A549 (cell line): ENCODE data around the gene ORM1. TPM values are rescaled to one million over a fixed set of nuclear protein-coding genes. Genes with fewer than 3 reads are reported as not detected.

ENCODE experiments used
- ATAC-seq, 2 experiments: fragments of 200-7000 bp in 1 of 2; fragments of >200 bp in 1 of 2; cut with Nextera tagmentation in 1 of 2; cut with Tn5 transposase in 1 of 2; 3 replicates each; pipeline versions ENCODE4 v1.8.0 to v1.9.1; 2018 to 2020; ENCODE audit warnings: mild to moderate bottlenecking in 1 of 2, moderate library complexity in 1 of 2
- CTCF ChIA-PET: fragments of 300-600 bp; sonication (Branson Sonifier 250); formaldehyde crosslinking; extraction: SDS; loops from one replicate; lab custom pipeline; 2021; ENCODE audit warnings: antibody characterized with exemption, inconsistent platforms; lab: Yijun Ruan, JAX
- POLR2A ChIA-PET: fragments of 350-600 bp; formaldehyde crosslinking; extraction: SDS; loops from one replicate; lab custom pipeline; 2021; ENCODE audit warnings: antibody characterized with exemption, inconsistent platforms; lab: Yijun Ruan, JAX
- DNase-seq, 2 experiments: peaks; one replicate each; pipeline versions ENCODE4 v3.0.0 to v3.0.0-alpha.2; 2011 to 2016; ENCODE audit warnings: low read depth in 1 of 2, low spot score in 1 of 2
- FAIRE-seq: peaks from 2 replicates; lab custom pipeline; 2011; peaks lifted over from hg19 to GRCh38; lab: Jason Lieb, UNC
- H3K27ac ChIP-seq, 2 experiments: fragments of >200 bp; sonication (Bioruptor Twin); formaldehyde crosslinking; 3 replicates each; pipeline ENCODE4 v1.5.1; 2016 to 2017
- H3K4me1 ChIP-seq: fragments of >200 bp; sonication (Bioruptor Twin); formaldehyde crosslinking; 3 replicates; pipeline ENCODE4 v1.6.1; 2016
- H3K4me2 ChIP-seq: fragments of >200 bp; sonication (Bioruptor Twin); formaldehyde crosslinking; 3 replicates; pipeline ENCODE4 v1.6.1; 2016
- H3K4me3 ChIP-seq: fragments of >200 bp; sonication (Bioruptor Twin); formaldehyde crosslinking; 3 replicates; pipeline ENCODE4 v1.5.1; 2016
- H3K9me3 ChIP-seq: fragments of >200 bp; sonication (Bioruptor Twin); formaldehyde crosslinking; 3 replicates; pipeline ENCODE4 v1.6.1; 2016
- ATOH8 ChIP-seq: fragments of 250-450 bp; sonication (Bioruptor Pico); IDR thresholded peaks from 2 replicates; pipeline ENCODE4 v1.5.0; 2020; ENCODE audit warnings: low read depth, mild to moderate bottlenecking, moderate library complexity
- BCL3 ChIP-seq: fragments of >200 bp; sonication (Bioruptor Twin); formaldehyde crosslinking; IDR thresholded peaks from 3 replicates; pipeline ENCODE4 v1.6.1; 2016
- CHD2 ChIP-seq: fragments of 150-350 bp; IDR thresholded peaks from 2 replicates; pipeline ENCODE4 v1.6.1; 2014; ENCODE audit warnings: low read length; ENCODE audit not compliant: partially characterized antibody
- EP300 ChIP-seq, 2 experiments: fragments of >200 bp; sonication (Bioruptor Twin); formaldehyde crosslinking; IDR thresholded peaks; 2 replicates in 1 of 2; 3 replicates in 1 of 2; pipeline ENCODE4 v1.6.1; 2016 to 2017
- ESRRA ChIP-seq: fragments of 150-350 bp; IDR thresholded peaks from 2 replicates; pipeline ENCODE4 v1.6.1; 2014; ENCODE audit warnings: mild to moderate bottlenecking, low read length, borderline replicate concordance
- FOSL2 ChIP-seq, 2 experiments: fragments of 450-650 bp in 1 of 2; fragments of >200 bp in 1 of 2; sonication (Bioruptor Twin) in 1 of 2; formaldehyde crosslinking; IDR thresholded peaks; 2 replicates each; pipeline versions ENCODE4 v1.5.0 to v1.6.1; 2016 to 2020; ENCODE audit warnings: mild to moderate bottlenecking in 1 of 2, moderate library complexity in 1 of 2
- FOXS1 ChIP-seq: fragments of 250-450 bp; sonication (Bioruptor Pico); IDR thresholded peaks from 2 replicates; pipeline ENCODE4 v1.5.0; 2020; ENCODE audit warnings: mild to moderate bottlenecking, moderate library complexity
- HDAC2 ChIP-seq: fragments of 200-600 bp; sonication (generic); IDR thresholded peaks from 2 replicates; pipeline ENCODE4 v1.6.1; 2016
- HES2 ChIP-seq: fragments of >200 bp; sonication (Bioruptor Twin); formaldehyde crosslinking; IDR thresholded peaks from 2 replicates; pipeline ENCODE4 v1.6.1; 2016
- HOXA7 ChIP-seq: fragments of 250-450 bp; sonication (Bioruptor Pico); IDR thresholded peaks from 2 replicates; pipeline ENCODE4 v1.5.0; 2020; ENCODE audit warnings: mild to moderate bottlenecking, moderate library complexity
- HOXB5 ChIP-seq: fragments of 250-450 bp; sonication (Bioruptor Pico); IDR thresholded peaks from 2 replicates; pipeline ENCODE4 v1.5.0; 2020; ENCODE audit warnings: mild to moderate bottlenecking, moderate library complexity
- KDM1A ChIP-seq: fragments of 200-600 bp; sonication (generic); IDR thresholded peaks from 2 replicates; pipeline ENCODE4 v1.6.1; 2016; ENCODE audit warnings: low read depth, mild to moderate bottlenecking
- MAX ChIP-seq: IDR thresholded peaks from 2 replicates; pipeline ENCODE4 v1.6.1; 2012
- NFE2L2 ChIP-seq: fragments of 150-350 bp; conservative IDR thresholded peaks from 2 replicates; pipeline ENCODE4 v1.6.1; 2014; ENCODE audit warnings: low read length
- NR3C1 ChIP-seq: fragments of >200 bp; sonication (Bioruptor Twin); formaldehyde crosslinking; IDR thresholded peaks from 3 replicates; pipeline ENCODE4 v1.6.1; 2017
- PBX3 ChIP-seq: IDR thresholded peaks from 2 replicates; pipeline ENCODE4 v1.6.1; 2012
- POLR2A ChIP-seq: IDR thresholded peaks from 2 replicates; pipeline ENCODE4 v1.6.1; 2012; ENCODE audit warnings: mild to moderate bottlenecking, low read length
- RAD21 ChIP-seq, 2 experiments: fragments of >200 bp in 1 of 2; sonication (Bioruptor Twin) in 1 of 2; formaldehyde crosslinking in 1 of 2; IDR thresholded peaks in 1 of 2; conservative IDR thresholded peaks in 1 of 2; 2 replicates in 1 of 2; 3 replicates in 1 of 2; pipeline ENCODE4 v1.6.1; 2012 to 2018; ENCODE audit warnings: inconsistent platforms in 1 of 2
- RARB ChIP-seq: fragments of 250-450 bp; sonication (Bioruptor Pico); IDR thresholded peaks from 2 replicates; pipeline ENCODE4 v1.8.0; 2021; ENCODE audit warnings: mild to moderate bottlenecking, moderate library complexity
- RCOR1 ChIP-seq: fragments of 150-350 bp; IDR thresholded peaks from 2 replicates; pipeline ENCODE4 v1.6.1; 2014; ENCODE audit warnings: antibody characterized with exemption, low read length, low read depth
- REST ChIP-seq: fragments of 200-600 bp; sonication (generic); IDR thresholded peaks from 2 replicates; pipeline ENCODE4 v1.6.1; 2016; ENCODE audit warnings: antibody characterized with exemption, mild to moderate bottlenecking, moderate library complexity
- RFX5 ChIP-seq: fragments of 450-650 bp; IDR thresholded peaks from 2 replicates; pipeline ENCODE4 v1.7.1; 2014; ENCODE audit warnings: antibody characterized with exemption, mild to moderate bottlenecking, moderate library complexity
- TP53 ChIP-seq: fragments of 250-450 bp; sonication (Bioruptor Pico); IDR thresholded peaks from 2 replicates; pipeline ENCODE4 v1.5.0; 2021; ENCODE audit warnings: mild to moderate bottlenecking, moderate library complexity
- ZFP36 ChIP-seq: fragments of 450-650 bp; IDR thresholded peaks from 2 replicates; pipeline ENCODE4 v1.6.1; 2014; ENCODE audit warnings: borderline replicate concordance; ENCODE audit not compliant: partially characterized antibody
- WGBS: methylation state at CpG from one replicate; pipeline ENCODE4 v1.1.6; 2017; ENCODE audit errors: missing lambda C conversion rate; 5-methylcytosine and 5-hydroxymethylcytosine counted together
- polyA plus RNA-seq, 4 experiments: library from polyadenylated mRNA; depleted of rRNA in 3 of 4; stranded (reverse); fragments of >200 nt; fragmentation: RNase III in 1 of 4; extraction: RNeasy Plus Mini Kit Qiagen cat#74134 plus additional on column Dnase treatment in 1 of 4; gene quantifications; 2 replicates in 3 of 4; 3 replicates in 1 of 4; pipeline ENCODE4 v1.2.3, GENCODE V29; 2011 to 2017

The ORM1 gene
- polyA plus RNA-seq, 2 of the 4 experiments (the other 2 are of a cell fraction): 0.12 to 0.19 TPM

- Histone ChIP-seq H3K4me1 (peaks cover 28% of the 10 kb centered on the region), H3K4me2 (peak overlapping the region; percentile 82), H3K9me3 (no peaks in the 10 kb centered on the region), H3K27ac (peak overlapping the region; percentile 85 to 94), H3K4me3 (no peak overlapping the region)
- 92% methylated on average over 10 of the region's 10 CpGs for whole genome bisulfite sequencing
- ATAC-seq: peak; percentile 9 to 16; a peak in 3 of 6 replicates
- CTCF ChIA-PET: interaction anchor here (0.6 to 3.4 kb wide), 5 partner anchors 11 to 588 kb away, joined by 3 to 15 read pairs (median 3); no protein-coding TSS in a partner anchor
- no peak for FAIRE-seq
- POLR2A ChIA-PET: interaction anchor here (1.2 kb wide), 1 partner anchor 237 kb away, joined by 6 read pairs; the partner anchor contains the start of gene ATP6V1G1
- TF ChIP-seq TP53 (CRISPR knock-in tag) (no peak), ZFP36 (peak; percentile 84)
- DNase-seq: no peak
Measured at GRCh38 chr9:114349713-114350480, 27.0 kb downstream of the ORM1 start.

GRCh38 chr9:114350636-114351401 lies 27.9 kb downstream of the ORM1 start:
- POLR2A ChIA-PET: no interaction called here
- WGBS: 89% methylated on average over 16 of the region's 16 CpGs
- peaks cover 28% of the 10 kb centered on the region for H3K4me1 ChIP-seq
- FAIRE-seq (no peak), ATAC-seq (no peak), DNase-seq (no peak)
- peak overlapping the region; percentile 85 to 94; a peak in 4 of 6 replicates for H3K27ac ChIP-seq
- H3K4me3 ChIP-seq: no peak overlapping the region
- no peaks in the 10 kb centered on the region for H3K9me3 ChIP-seq
- no peak for TF ChIP-seq RFX5
- no peak for TF ChIP-seq HES2
- TF ChIP-seq ZFP36: no peak
- TF ChIP-seq REST: no peak
- TF ChIP-seq MAX: no peak
- TF ChIP-seq HOXB5 (CRISPR knock-in tag): no peak
- no peak for TF ChIP-seq RAD21 (conservative IDR thresholded peaks at IDR 0.05 in 1 of 2, IDR thresholded peaks at IDR 0.05 in 1 of 2)
- no peak for TF ChIP-seq KDM1A
- no peak for TF ChIP-seq ATOH8 (CRISPR knock-in tag)
- TF ChIP-seq, all 56 proteins: peak for 0
- H3K4me2 ChIP-seq: no peak overlapping the region
- CTCF ChIA-PET: interaction anchor here (0.6 to 1.6 kb wide), 7 partner anchors 11 to 1751 kb away, joined by 3 to 6 read pairs (median 3); no protein-coding TSS in a partner anchor

GRCh38 chr9:114351932-114352331 lies 29.0 kb downstream of the ORM1 start:
- WGBS: 87% methylated on average over 4 of the region's 4 CpGs
- TF ChIP-seq RARB (no peak), CHD2 (no peak), ESRRA (no peak), HOXA7 (CRISPR knock-in tag) (no peak), RCOR1 (no peak), NR3C1 (no peak), POLR2A (no peak), NFE2L2 (no peak), EP300 (IDR thresholded peaks at IDR 0.05) (no peak), BCL3 (no peak), PBX3 (no peak), HDAC2 (no peak), RAD21 (conservative IDR thresholded peaks at IDR 0.05 in 1 of 2, IDR thresholded peaks at IDR 0.05 in 1 of 2) (no peak), FOXS1 (no peak), FOSL2 (IDR thresholded peaks at IDR 0.05) (no peak), FOSL2 (CRISPR knock-in tag; IDR thresholded peaks at IDR 0.05) (no peak)
- Histone ChIP-seq H3K4me1 (peaks cover 28% of the 10 kb centered on the region), H3K9me3 (no peaks in the 10 kb centered on the region), H3K4me2 (no peak overlapping the region), H3K4me3 (no peak overlapping the region), H3K27ac (peak overlapping the region in 1 of 2 experiments; percentile 85; a peak in 1 of 6 replicates)
- ChIA-PET POLR2A (no interaction called here), CTCF (interaction anchor here (1.0 to 1.2 kb wide), 2 partner anchors 10 to 270 kb away, joined by 4 read pairs; no protein-coding TSS in a partner anchor)
- DNase-seq: no peak
- ATAC-seq: no peak
- no peak for FAIRE-seq
